ENCODE results near the gene KLHL20. TPM values are rescaled to one million over a fixed set of nuclear protein-coding genes. Genes with fewer than 3 reads are reported as not detected.

Gene KLHL20
- total RNA-seq, result 38.3 and 49.9 TPM in 2 replicates

GRCh38 chr1:173714759-173715537 lies at the start of gene KLHL20:
KLHL20 (plus strand) TSS chr1:173714981; CDS start chr1:173716044, 1,063 bp downstream.

DNA sequence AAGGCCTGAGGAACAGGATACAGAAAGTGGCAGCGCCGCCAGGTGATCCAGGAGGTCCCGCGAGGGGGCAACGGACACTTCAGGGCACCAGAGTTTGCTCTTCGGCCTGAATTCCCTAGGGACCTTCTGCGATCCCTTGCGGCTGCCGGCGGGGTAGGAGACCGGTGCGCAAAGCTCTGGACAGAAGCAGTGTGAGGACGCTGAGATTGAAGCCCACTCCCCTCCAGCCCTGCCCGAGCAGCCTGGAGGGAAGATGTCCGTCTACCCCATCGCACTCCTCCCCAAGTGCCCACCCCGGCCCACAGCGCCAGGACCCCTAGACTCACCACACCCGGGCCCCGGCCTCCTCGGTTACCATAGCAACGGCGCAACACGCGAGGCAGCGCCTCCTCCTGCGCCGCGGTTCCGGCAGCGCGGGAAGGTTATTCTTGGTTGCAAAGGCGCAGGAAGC lies 45.3 kb upstream of the KLHL20 start, which contains the start of gene ANKRD45:
Gene ANKRD45 (minus strand): TSS at position 361 of the 451 bp plus-strand sequence. CDS start 10,433 bp downstream, outside the sequence.

DNA sequence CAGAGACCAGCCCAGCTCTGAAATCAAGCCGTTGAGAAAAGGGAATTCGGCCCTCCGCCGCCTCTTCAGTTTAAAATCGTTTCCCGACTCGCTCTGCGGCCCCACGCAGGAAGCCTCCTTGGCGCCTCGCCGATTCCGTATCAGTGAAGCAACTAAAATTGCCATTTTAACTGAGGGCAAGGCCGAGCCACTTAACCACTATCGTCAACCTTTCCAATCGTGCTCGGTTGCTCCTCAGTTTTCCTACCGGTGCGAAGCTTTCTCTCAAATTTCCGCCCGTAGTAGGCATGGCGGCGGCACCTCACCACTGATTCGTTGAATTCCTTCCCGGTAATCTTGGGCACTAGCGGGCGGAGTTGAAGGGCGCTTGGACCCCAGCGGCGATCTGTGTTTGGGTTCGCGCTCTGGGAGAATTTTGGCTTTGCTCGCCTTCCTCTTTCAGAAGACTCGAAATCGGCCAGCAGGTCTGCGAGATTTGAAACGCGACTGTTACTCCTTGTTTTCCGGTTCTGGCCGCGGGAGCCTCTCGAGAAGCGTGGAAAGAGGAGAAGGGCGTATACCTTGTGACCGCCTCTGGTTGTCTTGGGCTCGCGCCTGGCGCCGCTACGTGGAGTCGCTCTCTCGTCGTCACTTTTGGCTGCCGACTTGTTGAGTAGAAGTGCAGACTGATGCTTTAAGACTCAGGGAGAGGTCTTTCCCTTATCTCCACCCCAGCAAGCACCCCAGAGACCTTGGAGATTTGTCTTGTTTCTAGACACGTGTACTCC lies 109.7 kb downstream of the KLHL20 start, which contains the start of the genes CENPL and DARS2:
Gene CENPL (minus strand): TSS at position 569 of the 767 bp plus-strand sequence. CDS start 13,584 bp downstream, outside the sequence.
Gene DARS2 (plus strand): TSS at position 359 of the 767 bp plus-strand sequence. CDS start 557 bp downstream, outside the sequence.

Other genes starting within 250 kb of the KLHL20 start
- 265 and 285 TPM in 2 replicates for gene PRDX6, start 237.6 kb upstream of the KLHL20 start, total RNA-seq
- 0.28 TPM in 1 of 2 replicates, not detected in the other for gene SLC9C2, start 111.9 kb upstream of the KLHL20 start, total RNA-seq
- not detected in 2 replicates for gene TEX50, start 79.6 kb upstream of the KLHL20 start, total RNA-seq
- gene ANKRD45, start 45.1 kb upstream of the KLHL20 start, total RNA-seq, result 0.28 and 0.38 TPM in 2 replicates
- 11.6 and 29.3 TPM in 2 replicates for gene DARS2, start 109.7 kb downstream of the KLHL20 start, total RNA-seq
- gene CENPL, start 109.9 kb downstream of the KLHL20 start, total RNA-seq, result 9.6 and 28.0 TPM in 2 replicates
- gene GAS5, start 153.0 kb downstream of the KLHL20 start, total RNA-seq, result 418 and 636 TPM in 2 replicates
- gene ZBTB37, start 153.4 kb downstream of the KLHL20 start, total RNA-seq, result 6.1 and 9.9 TPM in 2 replicates
- not detected in 2 replicates for gene SERPINC1, start 202.3 kb downstream of the KLHL20 start, total RNA-seq